Parathyroid adenoma (tissue), 2 donors: ENCODE measurements around the gene FAHD2B.
"Not testable (repeated sequence)": the region's sequence is repeated elsewhere in the genome, so short reads cannot be mapped to it uniquely, and the experiment has no call there.

Source experiments
- H2AFZ ChIP-seq: fragments of 300-600 bp; sonication (generic); one replicate; pipeline ENCODE4 v1.7.0; 2017; ENCODE audit warnings: antibody characterized with exemption, mild to moderate bottlenecking
- H3K27ac ChIP-seq: fragments of 300-600 bp; sonication (generic); one replicate; pipeline ENCODE4 v1.7.0; 2017
- H3K27me3 ChIP-seq: fragments of 300-600 bp; sonication (generic); one replicate; pipeline ENCODE4 v1.7.0; 2017; ENCODE audit warnings: low read length; ENCODE audit not compliant: control insufficient read depth, insufficient read depth
- H3K36me3 ChIP-seq: fragments of 300-600 bp; sonication (generic); one replicate; pipeline ENCODE4 v1.7.0; 2017; ENCODE audit warnings: low read length; ENCODE audit not compliant: control insufficient read depth, insufficient read depth
- H3K4me1 ChIP-seq: fragments of 300-600 bp; sonication (generic); one replicate; pipeline ENCODE4 v1.7.0; 2017; ENCODE audit warnings: control low read depth
- H3K4me2 ChIP-seq: fragments of 300-600 bp; sonication (generic); one replicate; pipeline ENCODE4 v1.7.0; 2017; ENCODE audit warnings: low read length
- H3K4me3 ChIP-seq: fragments of 300-600 bp; sonication (generic); one replicate; pipeline ENCODE4 v1.7.0; 2017; ENCODE audit warnings: low read depth, low read length
- H3K79me2 ChIP-seq: fragments of 300-600 bp; sonication (generic); one replicate; pipeline ENCODE4 v1.7.0; 2017; ENCODE audit warnings: control low read depth
- H3K9ac ChIP-seq: fragments of 300-600 bp; sonication (generic); one replicate; pipeline ENCODE4 v1.7.0; 2017; ENCODE audit warnings: mild to moderate bottlenecking
- H3K9me3 ChIP-seq: fragments of 300-600 bp; sonication (generic); one replicate; pipeline ENCODE4 v1.7.0; 2017; ENCODE audit warnings: low read length; ENCODE audit not compliant: control insufficient read depth
- TF ChIP-seq, protein P1 (sequence below): fragments of 300-600 bp; sonication (generic); IDR thresholded peaks from one replicate; pipeline ENCODE4 v1.7.0; 2017; ENCODE audit warnings: antibody characterized with exemption, mild to moderate bottlenecking
- donor health status: primary hyperparathyroidism.

Gene FAHD2B, protein sequence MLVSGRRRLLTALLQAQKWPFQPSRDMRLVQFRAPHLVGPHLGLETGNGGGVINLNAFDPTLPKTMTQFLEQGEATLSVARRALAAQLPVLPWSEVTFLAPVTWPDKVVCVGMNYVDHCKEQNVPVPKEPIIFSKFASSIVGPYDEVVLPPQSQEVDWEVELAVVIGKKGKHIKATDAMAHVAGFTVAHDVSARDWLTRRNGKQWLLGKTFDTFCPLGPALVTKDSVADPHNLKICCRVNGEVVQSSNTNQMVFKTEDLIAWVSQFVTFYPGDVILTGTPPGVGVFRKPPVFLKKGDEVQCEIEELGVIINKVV

DNA sequence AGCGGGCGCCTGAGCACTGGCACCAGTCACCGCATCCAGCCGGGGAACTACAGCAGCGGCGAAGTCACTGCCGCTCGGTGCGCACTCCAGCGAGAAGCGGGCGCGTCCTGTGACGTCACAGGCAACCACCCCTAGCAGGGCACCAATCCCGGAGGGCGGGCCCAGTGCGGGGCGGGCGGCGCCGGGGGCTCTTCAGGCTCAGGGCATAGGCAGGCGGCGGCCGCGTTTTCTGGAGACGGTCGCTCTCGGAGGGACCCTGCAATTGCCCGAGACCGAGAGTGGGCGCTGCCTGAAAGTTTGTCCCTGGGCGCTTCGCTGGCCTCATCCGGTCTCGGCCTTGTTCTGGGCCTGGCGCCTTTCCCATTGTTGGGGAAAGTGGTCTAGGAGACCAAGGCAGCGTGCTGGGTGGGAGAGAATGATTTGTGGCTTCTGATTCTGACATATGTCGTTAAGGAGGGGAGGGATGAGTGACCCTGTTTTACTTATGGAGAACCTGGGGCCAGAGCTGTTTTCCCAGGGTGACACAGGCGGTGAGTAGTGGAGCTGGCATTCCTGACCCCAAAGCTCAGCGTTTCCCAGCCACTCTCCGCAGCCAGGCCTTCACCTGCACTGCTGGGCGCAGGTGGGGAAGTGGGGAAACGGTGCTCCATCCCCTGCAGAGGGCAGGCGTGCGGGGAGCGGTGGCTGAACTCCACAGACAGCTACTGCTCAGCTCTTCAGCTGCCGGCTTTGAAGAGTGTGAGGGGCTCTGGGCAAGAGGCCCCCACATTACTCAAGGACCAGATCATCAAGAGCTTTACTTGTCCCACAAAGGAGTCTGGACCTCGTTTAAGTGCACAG, at the start of gene FAHD2B:
FAHD2B (minus strand) TSS at position 111 of the 840 bp plus-strand sequence. CDS start 3,176 bp downstream, outside the sequence.
- Histone ChIP-seq H3K4me2 (peak within 1 kb of the TSS; percentile 9), H3K4me3 (peak within 1 kb of the TSS; percentile 5), H3K27ac (peak within 1 kb of the TSS; percentile 4), H2AFZ (peak within 1 kb of the TSS; percentile 91)
- H3K27me3 ChIP-seq, H3K9me3 ChIP-seq, H3K36me3 ChIP-seq, H3K79me2 ChIP-seq, H3K9ac ChIP-seq, H3K4me1 ChIP-seq: not testable (repeated sequence)

DNA sequence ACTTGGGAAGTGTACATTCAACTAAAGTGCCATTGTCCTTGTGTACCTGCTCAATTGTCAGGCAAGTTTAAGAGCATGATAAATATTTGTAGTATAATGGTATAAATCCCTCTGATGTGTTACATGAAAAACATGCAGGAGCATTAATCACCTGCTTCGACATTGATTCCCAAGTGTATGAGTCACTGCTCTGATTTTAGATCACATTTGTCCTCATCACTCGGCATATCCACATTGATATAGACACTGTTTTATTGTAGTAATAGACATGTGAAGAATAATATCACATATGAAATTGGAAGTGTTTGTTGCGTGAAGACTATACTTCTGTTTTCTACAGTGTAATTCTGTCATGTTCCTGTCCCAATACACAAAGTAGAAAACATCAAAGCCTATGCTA, 49.3 kb upstream of the FAHD2B start:
- H3K27me3 ChIP-seq, H3K79me2 ChIP-seq, H3K9ac ChIP-seq, H2AFZ ChIP-seq, H3K27ac ChIP-seq, H3K4me1 ChIP-seq, H3K36me3 ChIP-seq, H3K4me2 ChIP-seq, H3K4me3 ChIP-seq, H3K9me3 ChIP-seq: not testable (repeated sequence)

DNA sequence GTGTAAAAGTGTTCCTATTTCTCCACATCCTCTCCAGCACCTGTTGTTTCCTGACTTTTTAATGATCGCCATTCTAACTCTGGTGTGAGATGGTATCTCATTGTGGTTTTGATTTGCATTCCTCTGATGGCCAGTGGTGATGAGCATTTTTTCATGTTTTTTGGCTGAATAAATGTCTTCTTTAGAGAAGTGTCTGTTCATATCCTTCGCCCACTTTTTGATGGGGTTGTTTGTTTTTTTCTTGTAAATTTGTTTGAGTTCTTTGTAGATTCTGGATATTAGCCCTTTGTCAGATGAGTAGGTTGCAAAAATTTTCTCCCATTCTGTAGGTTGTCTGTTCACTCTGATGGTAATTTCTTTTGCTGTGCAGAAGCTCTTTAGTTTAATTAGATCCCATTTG, 34.4 kb upstream of the FAHD2B start:
- not testable (repeated sequence) for H3K27me3 ChIP-seq, H3K4me3 ChIP-seq, H3K9me3 ChIP-seq, H3K9ac ChIP-seq, H3K4me2 ChIP-seq, H3K36me3 ChIP-seq, H3K27ac ChIP-seq, H2AFZ ChIP-seq, H3K4me1 ChIP-seq, H3K79me2 ChIP-seq

DNA sequence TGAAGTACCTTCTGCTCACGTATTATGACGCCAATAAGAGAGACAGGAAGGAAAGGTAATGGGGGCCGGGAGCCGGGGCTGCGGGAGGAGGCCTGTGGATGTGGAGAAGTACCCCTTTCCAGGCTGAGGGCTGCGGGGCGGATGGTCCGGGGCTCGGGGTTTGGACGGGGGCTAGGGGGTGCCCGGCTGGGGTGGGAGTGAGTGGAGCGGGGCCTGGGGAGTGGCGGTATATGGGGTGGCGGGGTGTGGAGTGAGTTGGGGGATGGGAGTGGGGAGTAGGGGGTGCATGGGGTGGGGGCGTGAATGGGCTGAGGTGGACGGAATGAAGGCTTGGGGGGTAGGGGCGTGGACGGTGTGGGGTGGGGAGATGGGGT, 19.2 kb upstream of the FAHD2B start:
- H3K27ac ChIP-seq, result peak overlapping the region; percentile 76
- not testable (repeated sequence) for H3K27me3 ChIP-seq, H3K9ac ChIP-seq

DNA sequence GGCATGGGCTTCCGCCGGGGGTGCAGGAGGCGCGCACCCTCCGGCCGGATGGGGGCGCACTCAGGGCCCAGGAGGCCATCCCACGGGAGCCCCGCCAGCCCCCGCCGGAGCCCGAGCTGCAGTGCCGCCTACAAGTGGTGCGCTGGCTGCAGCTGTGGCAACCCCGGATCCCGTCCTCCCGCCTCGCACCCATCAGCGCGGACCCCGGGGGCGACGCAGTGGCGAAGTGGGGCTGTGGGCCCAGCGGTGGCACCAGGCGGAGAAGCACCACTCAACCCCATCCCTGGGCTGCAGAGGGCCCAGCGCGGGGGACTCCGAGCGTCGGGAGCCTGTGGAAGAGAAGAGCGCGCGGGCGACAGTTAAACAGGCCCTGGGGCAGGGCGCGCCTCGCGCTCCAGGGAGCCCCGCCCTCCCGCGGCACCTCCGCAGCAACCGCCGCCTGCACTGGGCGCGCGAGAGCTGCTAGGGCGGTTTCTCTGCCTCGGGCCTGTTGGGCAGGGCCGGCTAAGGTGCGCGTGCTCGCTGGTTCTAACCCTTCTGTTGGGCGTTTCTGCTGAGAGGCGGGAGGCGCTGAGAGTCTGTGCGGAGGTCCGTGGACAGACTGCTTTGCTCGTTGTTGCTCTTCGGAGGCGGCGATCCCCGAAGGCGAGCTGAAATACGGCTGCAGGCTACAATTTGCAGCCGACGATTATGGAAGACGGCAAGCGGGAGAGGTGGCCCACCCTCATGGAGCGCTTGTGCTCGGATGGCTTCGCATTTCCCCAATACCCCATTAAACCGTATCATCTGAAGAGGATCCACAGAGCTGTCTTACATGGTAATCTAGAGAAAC, 18.6 kb upstream of the FAHD2B start, which contains the start of gene ANKRD36:
ANKRD36 (plus strand) TSS at position 104 of the 832 bp plus-strand sequence; CDS start at position 691, 587 bp downstream.
- TF ChIP-seq, protein P1, sequence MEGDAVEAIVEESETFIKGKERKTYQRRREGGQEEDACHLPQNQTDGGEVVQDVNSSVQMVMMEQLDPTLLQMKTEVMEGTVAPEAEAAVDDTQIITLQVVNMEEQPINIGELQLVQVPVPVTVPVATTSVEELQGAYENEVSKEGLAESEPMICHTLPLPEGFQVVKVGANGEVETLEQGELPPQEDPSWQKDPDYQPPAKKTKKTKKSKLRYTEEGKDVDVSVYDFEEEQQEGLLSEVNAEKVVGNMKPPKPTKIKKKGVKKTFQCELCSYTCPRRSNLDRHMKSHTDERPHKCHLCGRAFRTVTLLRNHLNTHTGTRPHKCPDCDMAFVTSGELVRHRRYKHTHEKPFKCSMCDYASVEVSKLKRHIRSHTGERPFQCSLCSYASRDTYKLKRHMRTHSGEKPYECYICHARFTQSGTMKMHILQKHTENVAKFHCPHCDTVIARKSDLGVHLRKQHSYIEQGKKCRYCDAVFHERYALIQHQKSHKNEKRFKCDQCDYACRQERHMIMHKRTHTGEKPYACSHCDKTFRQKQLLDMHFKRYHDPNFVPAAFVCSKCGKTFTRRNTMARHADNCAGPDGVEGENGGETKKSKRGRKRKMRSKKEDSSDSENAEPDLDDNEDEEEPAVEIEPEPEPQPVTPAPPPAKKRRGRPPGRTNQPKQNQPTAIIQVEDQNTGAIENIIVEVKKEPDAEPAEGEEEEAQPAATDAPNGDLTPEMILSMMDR, result peak; percentile 58
- H3K79me2 ChIP-seq, H3K27me3 ChIP-seq, H3K9me3 ChIP-seq, H3K4me1 ChIP-seq, H3K36me3 ChIP-seq, H3K9ac ChIP-seq: not testable (repeated sequence)
- Histone ChIP-seq H3K4me3 (peak within 1 kb of the TSS; percentile 58), H3K4me2 (peak within 1 kb of the TSS; percentile 70), H3K27ac (peak within 1 kb of the TSS; percentile 76), H2AFZ (peak within 1 kb of the TSS; percentile 97)

More for the DNA sequence above, 19.2 kb upstream of the FAHD2B start:
- peak overlapping the region; percentile 61 for H3K4me2 ChIP-seq
- H3K36me3 ChIP-seq, H3K9me3 ChIP-seq, H3K4me1 ChIP-seq, H3K79me2 ChIP-seq: not testable (repeated sequence)
- peak overlapping the region; percentile 47 for H3K4me3 ChIP-seq
- H2AFZ ChIP-seq, result peak overlapping the region; percentile 94

DNA sequence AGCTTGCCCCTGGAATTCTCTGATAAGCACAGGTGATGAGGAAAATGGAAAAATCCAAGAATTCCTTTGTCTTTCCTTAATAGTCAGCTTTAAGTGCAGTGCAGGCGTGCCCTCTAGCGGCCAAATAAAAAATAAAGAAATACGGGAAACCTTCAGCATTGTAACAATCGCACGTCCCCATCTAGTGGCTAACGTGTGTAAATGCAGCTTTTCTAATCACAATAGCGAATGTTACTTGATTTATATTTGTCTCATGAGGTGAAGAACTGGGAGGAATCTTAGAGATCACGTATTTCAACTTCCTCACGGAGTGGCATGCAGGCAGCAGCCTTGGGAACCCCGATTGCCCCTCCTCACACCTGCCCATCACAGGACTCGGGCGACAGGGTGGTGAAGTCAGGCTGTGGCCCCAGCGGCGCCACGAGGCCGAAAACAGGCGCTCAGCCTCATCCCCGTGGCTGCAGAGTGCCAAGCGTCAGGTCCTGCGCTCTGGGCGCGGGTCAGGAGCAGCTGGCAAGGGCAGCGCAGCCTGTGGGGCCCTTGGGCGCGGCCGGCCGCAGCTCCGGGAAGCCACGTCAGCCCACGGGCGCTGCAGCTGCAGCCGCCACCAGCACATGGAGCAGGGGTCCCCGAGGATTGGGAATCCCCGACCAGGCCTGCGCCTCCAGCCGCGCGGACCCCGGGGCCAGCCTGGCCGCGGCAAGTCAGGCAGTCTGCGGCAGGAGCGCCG, 17.8 kb upstream of the FAHD2B start:
- H3K4me1 ChIP-seq, H3K79me2 ChIP-seq, H3K9me3 ChIP-seq, H3K9ac ChIP-seq, H3K36me3 ChIP-seq, H3K27me3 ChIP-seq: not testable (repeated sequence)
- H3K27ac ChIP-seq, result peak overlapping the region; percentile 76
- H3K4me3 ChIP-seq, result peak overlapping the region; percentile 58
- peak overlapping the region; percentile 97 for H2AFZ ChIP-seq
- H3K4me2 ChIP-seq, result peak overlapping the region; percentile 70
- TF ChIP-seq, protein P1, result peak; percentile 93

DNA sequence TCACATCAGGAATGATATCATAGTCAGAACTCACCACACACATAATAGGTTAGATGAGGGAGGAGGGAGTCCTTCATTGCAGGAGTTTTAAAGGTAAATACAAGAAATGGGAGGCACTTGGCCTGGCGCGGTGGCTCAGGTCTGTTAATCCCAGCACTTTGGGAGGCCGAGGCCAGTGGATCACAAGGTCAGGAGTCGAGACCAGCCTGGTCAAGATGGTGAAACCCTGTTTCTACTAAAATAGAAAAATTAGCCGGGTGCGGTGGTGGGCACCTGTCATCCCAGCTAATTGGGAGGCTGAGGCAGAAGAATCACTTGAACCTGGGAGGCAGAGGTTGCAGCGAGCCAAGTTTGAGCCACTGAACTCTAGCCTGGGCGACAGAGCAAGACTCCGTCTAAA, 16.6 kb upstream of the FAHD2B start:
- H3K4me3 ChIP-seq, H3K9ac ChIP-seq, H3K4me2 ChIP-seq, H3K27ac ChIP-seq, H3K4me1 ChIP-seq, H3K79me2 ChIP-seq, H2AFZ ChIP-seq, H3K36me3 ChIP-seq, H3K9me3 ChIP-seq, H3K27me3 ChIP-seq: not testable (repeated sequence)

DNA sequence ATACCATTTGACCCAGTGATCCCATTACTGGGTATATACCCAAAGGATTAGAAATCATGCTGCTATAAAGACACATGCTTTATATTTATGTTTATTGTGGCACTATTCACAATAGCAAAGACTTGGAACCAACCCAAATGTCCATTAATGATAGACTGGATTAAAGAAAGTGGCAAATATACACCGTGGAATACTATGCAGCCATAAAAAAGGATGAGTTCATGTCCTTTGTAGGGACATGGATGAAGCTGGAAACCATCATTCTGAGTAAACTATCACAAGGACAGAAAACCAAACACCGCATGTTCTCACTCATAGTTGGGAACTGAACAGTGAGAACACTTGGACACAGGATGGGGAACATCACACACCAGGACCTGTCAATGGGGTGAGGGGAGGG, 12.2 kb upstream of the FAHD2B start:
- not testable (repeated sequence) for H3K36me3 ChIP-seq, H3K9ac ChIP-seq, H3K4me3 ChIP-seq, H3K27ac ChIP-seq, H3K4me2 ChIP-seq, H3K79me2 ChIP-seq, H2AFZ ChIP-seq, H3K9me3 ChIP-seq, H3K27me3 ChIP-seq, H3K4me1 ChIP-seq
